ENCODE measurements around the gene SORCS2.

DNA sequence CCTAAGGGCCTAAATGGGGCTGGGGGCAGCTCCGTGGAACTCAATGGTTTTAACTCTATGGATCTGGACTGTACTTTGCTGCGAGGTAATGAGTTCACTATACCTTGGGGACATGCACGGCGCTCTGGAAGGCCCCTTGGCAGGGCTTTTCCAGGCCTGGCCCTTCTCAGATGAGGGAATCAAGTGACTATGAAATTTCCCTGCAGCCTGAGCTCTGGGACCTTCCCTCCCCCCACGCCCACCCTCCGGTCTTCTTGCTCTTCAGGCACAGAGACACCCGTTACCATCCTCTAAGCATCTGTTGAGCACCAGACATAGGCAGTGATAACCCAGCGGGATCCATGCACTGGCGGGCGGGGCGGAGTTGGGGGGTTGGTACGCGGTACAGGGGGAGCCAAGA lies 133.2 kb downstream of the SORCS2 start:
- no peak for TF ChIP-seq EP300 (IDR thresholded peaks at IDR 0.05)
- TF ChIP-seq POLR2AphosphoS5 (IDR thresholded peaks at IDR 0.05): no peak
- TF ChIP-seq, protein P1, sequence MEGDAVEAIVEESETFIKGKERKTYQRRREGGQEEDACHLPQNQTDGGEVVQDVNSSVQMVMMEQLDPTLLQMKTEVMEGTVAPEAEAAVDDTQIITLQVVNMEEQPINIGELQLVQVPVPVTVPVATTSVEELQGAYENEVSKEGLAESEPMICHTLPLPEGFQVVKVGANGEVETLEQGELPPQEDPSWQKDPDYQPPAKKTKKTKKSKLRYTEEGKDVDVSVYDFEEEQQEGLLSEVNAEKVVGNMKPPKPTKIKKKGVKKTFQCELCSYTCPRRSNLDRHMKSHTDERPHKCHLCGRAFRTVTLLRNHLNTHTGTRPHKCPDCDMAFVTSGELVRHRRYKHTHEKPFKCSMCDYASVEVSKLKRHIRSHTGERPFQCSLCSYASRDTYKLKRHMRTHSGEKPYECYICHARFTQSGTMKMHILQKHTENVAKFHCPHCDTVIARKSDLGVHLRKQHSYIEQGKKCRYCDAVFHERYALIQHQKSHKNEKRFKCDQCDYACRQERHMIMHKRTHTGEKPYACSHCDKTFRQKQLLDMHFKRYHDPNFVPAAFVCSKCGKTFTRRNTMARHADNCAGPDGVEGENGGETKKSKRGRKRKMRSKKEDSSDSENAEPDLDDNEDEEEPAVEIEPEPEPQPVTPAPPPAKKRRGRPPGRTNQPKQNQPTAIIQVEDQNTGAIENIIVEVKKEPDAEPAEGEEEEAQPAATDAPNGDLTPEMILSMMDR (IDR thresholded peaks at IDR 0.05): no peak
